Natural killer cell treated with Interleukin-12 subunit alpha and Interleukin-12 subunit beta and Interleukin-15 and Interleukin-18, amount 100 ng/mL, for 72 hours (primary cell): ENCODE data around the gene RAB15. TPM values are rescaled to one million over a fixed set of nuclear protein-coding genes. Genes with fewer than 3 reads are reported as not detected.
"Not testable (repeated sequence)": the region's sequence is repeated elsewhere in the genome, so short reads cannot be mapped to it uniquely, and the experiment has no call there.

Experiments used
- ATAC-seq, 2 donors: fragments of 150-1000 bp; cut with Tn5 transposase in 1 of 2; sonication (Bioruptor Pico), chemical (Tn5 transposase) in 1 of 2; 2 replicates each; pipeline ENCODE4 v1.10.0; 2021
- DNase-seq: peaks from one replicate; pipeline ENCODE4 v3.0.0; 2022; ENCODE audit warnings: low spot score
- H3K27ac Mint-ChIP-seq, 2 donors: 1 replicate in 1 of 2; 2 replicates in 1 of 2; pipeline ENCODE4 v1.8.0; 2022; ENCODE audit warnings: mixed read lengths in 2 of 2, mild to moderate bottlenecking in 1 of 2, moderate library complexity in 1 of 2
- H3K27me3 Mint-ChIP-seq, 2 donors: 1 replicate in 1 of 2; 2 replicates in 1 of 2; pipeline ENCODE4 v1.8.0; 2022; ENCODE audit warnings: mixed read lengths in 2 of 2
- H3K36me3 Mint-ChIP-seq: one replicate; pipeline ENCODE4 v1.8.0; 2022; ENCODE audit warnings: mixed read lengths
- H3K4me1 Mint-ChIP-seq, 2 donors: 1 replicate in 1 of 2; 2 replicates in 1 of 2; pipeline ENCODE4 v1.8.0; 2022; ENCODE audit warnings: low read depth in 2 of 2, mixed read lengths in 2 of 2, mild to moderate bottlenecking in 1 of 2
- H3K4me3 Mint-ChIP-seq: one replicate; pipeline ENCODE4 v1.8.0; 2022; ENCODE audit warnings: mixed read lengths
- H3K9me3 Mint-ChIP-seq: 2 replicates; pipeline ENCODE4 v1.8.0; 2022; ENCODE audit warnings: mixed read lengths
- total RNA-seq, 2 donors: library from RNA; stranded (reverse); gene quantifications; one replicate each; pipeline ENCODE4 v1.2.3, GENCODE V29; 2022

RAB15 gene
- total RNA-seq, 2 donors from 2014 or later, result 1.8 to 2.1 TPM

DNA sequence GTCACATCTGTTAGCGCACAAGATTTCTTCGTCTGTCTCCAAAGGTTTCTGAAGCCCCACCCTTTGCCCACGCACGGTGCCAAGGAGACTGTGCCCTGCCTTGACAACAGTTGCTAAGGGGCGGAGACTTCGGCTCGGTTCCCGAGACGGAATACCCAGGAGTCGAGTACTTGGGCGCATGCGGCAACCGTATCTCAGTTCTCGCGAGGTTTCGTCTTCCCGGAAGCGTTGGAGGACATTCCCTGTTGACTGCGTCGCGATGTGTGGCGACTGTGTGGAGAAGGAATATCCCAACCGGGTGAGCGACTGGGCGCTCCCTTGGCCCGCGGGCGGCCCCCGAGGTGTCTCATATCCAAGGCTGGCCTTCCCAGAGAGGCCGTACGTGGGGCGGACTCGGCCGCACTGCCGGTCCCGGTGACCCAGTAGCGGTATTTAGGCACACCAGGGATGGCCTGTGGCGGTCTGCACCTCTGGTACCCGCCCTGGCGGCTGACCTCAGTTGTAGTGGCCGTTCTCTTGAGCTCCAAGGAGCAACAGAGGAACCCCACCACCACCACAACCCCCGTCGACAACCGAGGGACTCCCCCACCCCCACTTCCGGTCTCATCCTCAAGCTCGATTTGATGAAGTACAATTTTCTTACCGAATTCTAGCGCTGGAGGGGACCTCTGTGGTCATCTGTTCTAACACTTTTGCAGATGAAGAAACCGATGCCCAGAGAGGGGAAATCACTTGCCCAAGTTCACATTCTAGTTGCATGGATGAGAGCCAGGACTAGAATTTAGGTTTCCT is 57.7 kb downstream of the RAB15 start, which contains the start of gene CHURC1:
Gene CHURC1, plus strand, starts transcription at position 219 of the 792 bp plus-strand sequence. Its CDS starts 41 bp downstream, at position 260.
- H3K9me3 Mint-ChIP-seq, result no peaks in the 10 kb centered on the region
- H3K4me1 Mint-ChIP-seq, result peaks cover 30 to 42% of the 10 kb centered on the region in 2 donors
- ATAC-seq (peak; percentile 97 to 98), DNase-seq (peak; percentile 98)
- H3K27ac Mint-ChIP-seq, result peak within 1 kb of the TSS; percentile 97 to 99
- H3K4me3 Mint-ChIP-seq, result peak within 1 kb of the TSS; percentile 97
- H3K36me3 Mint-ChIP-seq, result no peaks in the 10 kb centered on the region
- H3K27me3 Mint-ChIP-seq, result peaks cover 0 to 5% of the 10 kb centered on the region in 2 donors

- not testable (repeated sequence) for H3K27me3 Mint-ChIP-seq, ATAC-seq, DNase-seq, H3K36me3 Mint-ChIP-seq, H3K9me3 Mint-ChIP-seq
- H3K4me1 Mint-ChIP-seq, result peaks cover 30 to 42% of the 10 kb centered on the region in 2 donors
- peak overlapping the region; percentile 97 for H3K4me3 Mint-ChIP-seq
- peak overlapping the region; percentile 97 to 99 for H3K27ac Mint-ChIP-seq
Measured at GRCh38 chr14:64913477-64913876, 58.7 kb downstream of the RAB15 start.

GRCh38 chr14:64912261-64912660 is 59.9 kb downstream of the RAB15 start:
- H3K36me3 Mint-ChIP-seq, result no peaks in the 10 kb centered on the region
- H3K9me3 Mint-ChIP-seq, result no peaks in the 10 kb centered on the region
- no peak for DNase-seq
- H3K4me3 Mint-ChIP-seq, result no peak overlapping the region
- no peak overlapping the region for H3K27ac Mint-ChIP-seq
- peaks cover 24 to 31% of the 10 kb centered on the region in 2 donors for H3K4me1 Mint-ChIP-seq
- H3K27me3 Mint-ChIP-seq, result peaks cover 5 to 8% of the 10 kb centered on the region in 2 donors
- ATAC-seq, result no peak

DNA sequence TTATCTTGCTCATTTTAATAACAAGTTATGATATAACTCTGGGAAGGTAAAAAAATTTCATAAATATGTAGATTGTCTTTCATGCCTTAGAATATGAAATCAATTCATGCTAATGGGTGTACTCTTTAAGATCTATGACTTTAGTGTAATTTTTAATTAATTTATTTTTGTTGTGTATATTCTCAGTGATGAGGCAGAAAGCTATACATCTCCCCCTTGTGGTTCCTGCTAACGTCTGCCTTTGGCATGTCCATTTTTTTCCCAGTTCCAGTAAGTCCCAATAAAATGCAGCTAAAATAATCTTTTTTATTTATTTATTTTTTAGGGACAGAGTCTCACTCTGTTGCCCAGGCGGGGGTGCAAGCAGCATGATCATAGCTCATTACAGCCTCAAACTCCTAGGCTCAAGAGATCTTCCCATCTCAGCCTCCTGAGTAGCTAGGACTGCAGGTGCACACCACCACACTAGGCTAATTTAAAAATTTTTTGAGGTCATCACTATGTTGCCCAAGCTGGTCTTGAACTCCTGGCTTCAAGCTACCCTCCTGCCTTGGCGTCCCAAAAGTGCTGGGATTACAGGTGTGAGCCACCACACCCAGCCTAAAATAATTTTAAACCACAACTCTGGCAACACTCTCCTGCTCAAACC is 61.2 kb downstream of the RAB15 start:
- Mint-ChIP-seq H3K36me3 (no peaks in the 10 kb centered on the region), H3K27me3 (peaks cover 13 to 14% of the 10 kb centered on the region in 2 donors), H3K9me3 (no peaks in the 10 kb centered on the region), H3K4me1 (peaks cover 17 to 21% of the 10 kb centered on the region in 2 donors), H3K4me3 (no peak overlapping the region), H3K27ac (no peak overlapping the region)
- ATAC-seq (no peak), DNase-seq (no peak)

DNA sequence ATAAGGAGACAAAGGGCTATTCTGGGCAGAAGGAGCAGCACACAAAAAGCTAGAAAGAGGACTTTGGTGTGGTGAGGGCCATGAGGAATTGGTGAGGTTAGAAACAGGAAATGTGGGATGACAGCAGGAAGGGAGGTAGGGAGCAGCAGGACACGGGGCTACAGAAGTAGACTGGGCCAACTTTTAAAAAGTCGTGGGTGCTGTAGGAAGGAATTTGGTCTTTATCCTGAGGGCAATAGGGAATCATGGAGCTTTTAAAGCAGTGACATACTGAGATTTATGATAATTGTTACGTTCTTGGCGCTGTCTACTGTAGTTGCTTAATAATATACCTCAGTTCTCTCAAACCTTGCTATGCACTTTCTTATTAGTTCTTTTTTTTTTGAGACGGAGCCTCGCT is 66.1 kb downstream of the RAB15 start:
- Mint-ChIP-seq H3K9me3 (no peaks in the 10 kb centered on the region), H3K4me3 (no peak overlapping the region), H3K27me3 (peaks cover 18 to 28% of the 10 kb centered on the region in 2 donors), H3K4me1 (no peaks in the 10 kb centered on the region), H3K36me3 (no peaks in the 10 kb centered on the region), H3K27ac (no peak overlapping the region)
- no peak for ATAC-seq
- no peak for DNase-seq

DNA sequence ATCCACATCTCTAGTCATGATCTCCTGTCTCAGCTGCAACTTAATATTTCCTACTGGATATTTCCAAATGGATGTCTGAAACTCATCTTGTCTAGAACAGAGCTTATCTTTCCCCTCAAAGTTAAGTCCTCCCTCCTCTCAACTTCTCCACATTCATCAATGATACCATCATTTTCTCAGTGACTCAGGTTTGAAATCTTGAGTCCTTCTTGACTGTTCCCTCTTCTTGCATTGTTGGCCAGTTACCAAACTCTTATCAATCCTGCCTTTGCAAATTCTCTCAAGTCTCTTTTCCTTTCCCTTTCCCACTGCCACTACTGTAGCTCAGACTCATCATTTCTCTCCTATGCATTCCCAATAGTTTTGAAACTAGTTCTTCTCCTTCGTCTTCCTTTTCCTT is 72.2 kb downstream of the RAB15 start:
- ATAC-seq, result no peak
- Mint-ChIP-seq H3K4me1 (no peaks in the 10 kb centered on the region), H3K27me3 (peaks cover 13 to 21% of the 10 kb centered on the region in 2 donors), H3K4me3 (no peak overlapping the region), H3K36me3 (no peaks in the 10 kb centered on the region), H3K27ac (no peak overlapping the region), H3K9me3 (no peaks in the 10 kb centered on the region)
- no peak for DNase-seq

Other genes with a start within 250 kb of the RAB15 start
- under 1 TPM; 0.07 to 0.14 TPM for gene SPTB, start 92.4 kb downstream of the RAB15 start, total RNA-seq
- gene CHURC1, start 57.9 kb downstream of the RAB15 start, total RNA-seq, result 10 to 100 TPM; 27.8 to 38.6 TPM
- gene GPX2, start 29.6 kb downstream of the RAB15 start, total RNA-seq, result not detected
- 10 to 100 TPM; 13.4 to 30.9 TPM for gene FNTB, start 14.6 kb upstream of the RAB15 start, total RNA-seq
- gene MAX, start 130.2 kb upstream of the RAB15 start, total RNA-seq, result 100 to 1,000 TPM; 167 to 171 TPM